Measurements from ENCODE around the gene CBLIF.

DNA sequence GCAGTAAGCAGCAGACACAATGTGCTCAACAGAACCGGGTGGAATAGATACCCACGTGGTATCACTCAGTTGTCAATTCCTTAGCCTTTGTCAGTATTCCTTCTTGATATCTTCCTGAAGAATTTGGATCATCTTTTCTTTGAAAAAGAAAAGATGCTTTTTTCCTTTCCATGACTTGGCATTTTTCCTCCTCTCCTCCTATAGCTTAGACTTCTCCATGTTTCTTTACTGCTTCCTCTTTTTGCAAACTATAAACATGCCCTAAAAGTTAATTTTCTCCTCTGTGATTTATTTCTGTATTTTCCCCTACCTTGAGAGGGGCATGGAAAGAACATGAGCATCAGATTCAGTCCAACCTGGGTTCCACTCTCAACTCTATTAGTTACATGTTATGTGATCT lies 11.7 kb downstream of the CBLIF start:
- TF ChIP-seq, protein P1, sequence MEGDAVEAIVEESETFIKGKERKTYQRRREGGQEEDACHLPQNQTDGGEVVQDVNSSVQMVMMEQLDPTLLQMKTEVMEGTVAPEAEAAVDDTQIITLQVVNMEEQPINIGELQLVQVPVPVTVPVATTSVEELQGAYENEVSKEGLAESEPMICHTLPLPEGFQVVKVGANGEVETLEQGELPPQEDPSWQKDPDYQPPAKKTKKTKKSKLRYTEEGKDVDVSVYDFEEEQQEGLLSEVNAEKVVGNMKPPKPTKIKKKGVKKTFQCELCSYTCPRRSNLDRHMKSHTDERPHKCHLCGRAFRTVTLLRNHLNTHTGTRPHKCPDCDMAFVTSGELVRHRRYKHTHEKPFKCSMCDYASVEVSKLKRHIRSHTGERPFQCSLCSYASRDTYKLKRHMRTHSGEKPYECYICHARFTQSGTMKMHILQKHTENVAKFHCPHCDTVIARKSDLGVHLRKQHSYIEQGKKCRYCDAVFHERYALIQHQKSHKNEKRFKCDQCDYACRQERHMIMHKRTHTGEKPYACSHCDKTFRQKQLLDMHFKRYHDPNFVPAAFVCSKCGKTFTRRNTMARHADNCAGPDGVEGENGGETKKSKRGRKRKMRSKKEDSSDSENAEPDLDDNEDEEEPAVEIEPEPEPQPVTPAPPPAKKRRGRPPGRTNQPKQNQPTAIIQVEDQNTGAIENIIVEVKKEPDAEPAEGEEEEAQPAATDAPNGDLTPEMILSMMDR (IDR thresholded peaks at IDR 0.05) = no peak
- no peak for TF ChIP-seq POLR2AphosphoS5 (IDR thresholded peaks at IDR 0.05)
